SK-N-MC (cell line): Measurements from ENCODE around the gene IFIT2.
"Not testable (repeated sequence)": the region's sequence is repeated elsewhere in the genome, so short reads cannot be mapped to it uniquely, and the experiment has no call there.

Source experiments
- EZH2 ChIP-seq: fragments of 200-600 bp; sonication (generic); IDR thresholded peaks from one replicate; pipeline ENCODE4 v1.6.1; 2017; ENCODE audit warnings: antibody characterized with exemption
- FOXP2 ChIP-seq: optimal IDR thresholded peaks from 2 replicates; pipeline ENCODE3; 2011; ENCODE audit warnings: mild to moderate bottlenecking, moderate library complexity; ENCODE audit not compliant: insufficient read depth; ENCODE audit errors: extremely low read length, control extremely low read depth
- POLR2AphosphoS5 ChIP-seq: IDR thresholded peaks from 2 replicates; pipeline ENCODE4 v1.6.1; 2012; ENCODE audit warnings: mild to moderate bottlenecking, low read depth, low read length, borderline replicate concordance

GRCh38 chr10:89285303-89285702, 16.5 kb upstream of the IFIT2 start:
- not testable (repeated sequence) for TF ChIP-seq EZH2, POLR2AphosphoS5, FOXP2
